GM12874 (cell line): ENCODE data around the gene EFTUD2.

Experiments used
- TF ChIP-seq, protein P1 (sequence below): IDR thresholded peaks from 2 replicates; pipeline ENCODE4 v1.5.1; 2011; ENCODE audit warnings: low read depth, mild to moderate bottlenecking, control low read depth, low read length, moderate library complexity; ENCODE audit not compliant: insufficient read depth

The EFTUD2 gene

DNA sequence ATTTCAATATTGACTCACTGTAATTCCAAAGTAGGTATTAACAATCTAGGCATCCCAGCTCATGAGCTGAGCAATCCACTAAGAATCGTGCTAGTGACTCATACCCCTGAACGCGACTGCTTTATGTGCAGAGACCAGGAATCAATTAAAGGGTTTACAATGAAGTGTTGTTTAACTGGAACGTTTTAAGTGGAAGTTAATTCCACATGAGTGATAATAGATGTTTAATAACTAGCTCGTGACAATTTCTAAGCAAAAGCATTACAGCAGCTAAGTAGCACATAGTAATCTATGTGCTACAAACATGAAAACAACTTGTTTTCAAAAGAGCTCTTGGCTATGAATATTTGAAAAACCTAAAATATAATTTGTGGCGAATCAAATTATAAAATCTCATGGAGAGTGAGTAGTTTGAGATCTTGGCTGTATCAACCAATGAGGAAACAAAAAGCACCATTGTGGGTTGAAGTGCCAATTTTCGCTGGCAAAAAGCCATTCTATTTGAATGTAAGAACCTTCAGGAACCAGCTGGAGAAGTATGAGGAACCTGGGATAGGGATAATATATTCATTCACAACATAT, 78.5 kb downstream of the EFTUD2 start:
- TF ChIP-seq, protein P1, sequence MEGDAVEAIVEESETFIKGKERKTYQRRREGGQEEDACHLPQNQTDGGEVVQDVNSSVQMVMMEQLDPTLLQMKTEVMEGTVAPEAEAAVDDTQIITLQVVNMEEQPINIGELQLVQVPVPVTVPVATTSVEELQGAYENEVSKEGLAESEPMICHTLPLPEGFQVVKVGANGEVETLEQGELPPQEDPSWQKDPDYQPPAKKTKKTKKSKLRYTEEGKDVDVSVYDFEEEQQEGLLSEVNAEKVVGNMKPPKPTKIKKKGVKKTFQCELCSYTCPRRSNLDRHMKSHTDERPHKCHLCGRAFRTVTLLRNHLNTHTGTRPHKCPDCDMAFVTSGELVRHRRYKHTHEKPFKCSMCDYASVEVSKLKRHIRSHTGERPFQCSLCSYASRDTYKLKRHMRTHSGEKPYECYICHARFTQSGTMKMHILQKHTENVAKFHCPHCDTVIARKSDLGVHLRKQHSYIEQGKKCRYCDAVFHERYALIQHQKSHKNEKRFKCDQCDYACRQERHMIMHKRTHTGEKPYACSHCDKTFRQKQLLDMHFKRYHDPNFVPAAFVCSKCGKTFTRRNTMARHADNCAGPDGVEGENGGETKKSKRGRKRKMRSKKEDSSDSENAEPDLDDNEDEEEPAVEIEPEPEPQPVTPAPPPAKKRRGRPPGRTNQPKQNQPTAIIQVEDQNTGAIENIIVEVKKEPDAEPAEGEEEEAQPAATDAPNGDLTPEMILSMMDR = no peak

GRCh38 chr17:44812263-44812662, 87.0 kb downstream of the EFTUD2 start:
- TF ChIP-seq, protein P1 = no peak

DNA sequence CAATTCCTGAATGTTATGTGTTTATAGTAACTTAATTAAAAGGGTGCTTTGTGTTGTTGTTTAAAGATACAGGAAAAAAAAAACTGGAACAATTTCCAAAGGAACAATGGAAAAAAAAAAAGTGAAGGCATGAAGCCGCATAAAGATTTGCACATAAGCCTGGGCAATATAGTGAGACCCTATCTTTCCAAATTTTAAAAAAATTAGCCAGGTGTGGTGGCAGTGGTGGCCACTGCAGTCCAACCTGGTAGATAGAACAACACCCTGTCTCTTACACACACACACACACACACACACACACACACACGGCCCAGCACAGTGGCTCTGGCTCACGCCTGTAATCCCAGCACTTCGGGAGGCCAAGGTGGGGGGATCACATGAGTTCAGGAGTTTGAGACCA, 91.1 kb downstream of the EFTUD2 start:
- TF ChIP-seq, protein P1 = no peak

- TF ChIP-seq, protein P1 = no peak
Observed at GRCh38 chr17:44807817-44808155, 91.5 kb downstream of the EFTUD2 start.

DNA sequence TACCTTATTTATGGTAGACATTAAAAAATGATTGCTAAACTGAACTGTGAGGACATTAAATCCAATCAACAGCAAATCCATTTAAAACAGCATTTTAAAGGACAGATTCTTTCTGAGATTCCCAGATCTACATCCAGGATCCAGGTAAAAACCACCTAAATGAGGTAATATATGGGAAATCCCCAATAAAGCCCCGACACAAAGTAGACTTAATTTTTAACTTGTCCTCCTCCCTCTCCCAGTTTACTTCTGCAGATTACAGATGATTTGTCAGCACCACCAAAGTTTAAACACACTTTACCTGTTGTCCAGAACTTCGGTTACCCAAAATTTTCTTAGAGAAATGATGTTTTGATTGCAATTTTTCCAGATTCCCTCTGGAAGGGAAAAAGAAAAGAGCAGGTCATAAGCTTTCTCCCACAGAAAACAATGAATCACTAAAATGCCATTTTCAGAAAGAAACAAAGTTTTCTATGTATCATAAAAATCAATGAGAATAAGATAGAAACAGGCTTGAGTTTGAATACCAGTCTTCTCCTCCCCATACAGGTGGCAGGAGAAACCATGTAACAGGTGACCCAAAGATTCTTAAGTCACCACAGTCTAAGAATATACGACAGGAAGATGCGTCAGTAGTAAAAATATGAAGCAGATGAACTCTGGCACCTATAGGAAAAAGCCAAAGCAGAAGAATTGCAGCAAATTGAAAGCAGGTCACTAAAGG, 92.0 kb downstream of the EFTUD2 start:
- TF ChIP-seq, protein P1 = no peak

- TF ChIP-seq, protein P1 = no peak
Observed at GRCh38 chr17:44804302-44805089, 94.7 kb downstream of the EFTUD2 start.

DNA sequence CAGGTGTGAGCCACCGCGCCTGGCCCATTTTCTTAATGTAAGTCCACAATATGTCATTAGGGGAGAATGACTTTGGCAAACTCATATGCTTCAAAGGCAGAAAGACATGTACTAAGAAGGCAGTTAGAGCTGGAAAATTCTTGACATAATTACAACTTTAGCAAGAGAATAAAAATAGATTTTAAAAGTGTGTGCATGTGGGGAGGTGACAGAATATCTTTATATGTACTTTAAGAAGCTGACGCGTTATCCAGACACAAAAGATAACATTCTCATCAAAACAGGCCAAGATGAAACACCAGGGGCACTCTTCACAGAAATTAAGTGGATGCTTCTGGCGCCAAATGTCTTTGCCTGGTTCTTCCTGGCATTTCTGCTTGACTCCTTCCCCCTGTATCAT, 97.4 kb downstream of the EFTUD2 start:
- TF ChIP-seq, protein P1 = no peak
